Natural killer cell (primary cell): Measurements from ENCODE around the gene SLC39A11. TPM values are rescaled to one million over a fixed set of nuclear protein-coding genes. Genes with fewer than 3 reads are reported as not detected.

Experiments used
- ATAC-seq, 3 donors: fragments of 150-1000 bp in 2 of 3; fragments of 200-7000 bp in 1 of 3; cut with Tn5 transposase; 1 replicate in 1 of 3; 2 replicates in 2 of 3; pipeline ENCODE4 v1.10.0; 2021; ENCODE audit warnings: mild to moderate bottlenecking in 2 of 3, moderate library complexity in 2 of 3
- DNase-seq, 2 donors: peaks; one replicate each; pipeline versions ENCODE4 v3.0.0 to v3.0.0-alpha.2; 2013 to 2021; ENCODE audit warnings: mixed read lengths in 1 of 2
- H3K27ac ChIP-seq: one replicate; pipeline ENCODE4 v1.5.1; 2013; ENCODE audit warnings: mild to moderate bottlenecking, low read length
- H3K27me3 ChIP-seq: one replicate; pipeline ENCODE4 v1.6.1; 2013; ENCODE audit warnings: low read length; ENCODE audit not compliant: control insufficient read depth, insufficient read depth
- H3K36me3 ChIP-seq: one replicate; pipeline ENCODE4 v1.6.1; 2013; ENCODE audit warnings: low read length; ENCODE audit not compliant: control insufficient read depth, insufficient read depth
- H3K4me1 ChIP-seq: one replicate; pipeline ENCODE4 v1.6.1; 2013; ENCODE audit warnings: low read length; ENCODE audit not compliant: control insufficient read depth, insufficient read depth
- H3K4me3 ChIP-seq: one replicate; pipeline ENCODE4 v1.5.1; 2013; ENCODE audit warnings: low read length
- H3K9me3 ChIP-seq: one replicate; pipeline ENCODE4 v1.6.1; 2013; ENCODE audit warnings: low read length; ENCODE audit not compliant: control insufficient read depth, insufficient read depth
- H3K27ac Mint-ChIP-seq, 2 donors: one replicate each; pipeline ENCODE4 v1.8.0; 2022; ENCODE audit warnings: mild to moderate bottlenecking in 2 of 2, mixed read lengths in 2 of 2, moderate library complexity in 1 of 2
- H3K27me3 Mint-ChIP-seq, 2 donors: one replicate each; pipeline ENCODE4 v1.8.0; 2022; ENCODE audit warnings: low read depth in 2 of 2, mixed read lengths in 2 of 2
- H3K36me3 Mint-ChIP-seq: one replicate; pipeline ENCODE4 v1.8.0; 2022; ENCODE audit warnings: mixed read lengths
- H3K4me1 Mint-ChIP-seq, 2 donors: one replicate each; pipeline ENCODE4 v1.8.0; 2022; ENCODE audit warnings: mixed read lengths in 2 of 2
- H3K4me3 Mint-ChIP-seq: one replicate; pipeline ENCODE4 v1.8.0; 2022; ENCODE audit warnings: mild to moderate bottlenecking, moderate library complexity, mixed read lengths
- H3K9me3 Mint-ChIP-seq, 2 donors: one replicate each; pipeline ENCODE4 v1.8.0; 2022; ENCODE audit warnings: mixed read lengths in 2 of 2
- WGBS: methylation state at CpG from one replicate; pipeline ENCODE4 v1.1.7; 2013; ENCODE audit warnings: missing lambda C conversion rate; ENCODE audit not compliant: insufficient coverage; 5-methylcytosine and 5-hydroxymethylcytosine counted together
- intact Hi-C: fragments of 100-400 bp; cut with micrococcal nuclease; formaldehyde crosslinking; loops from one replicate; pipeline ENCODE4 v1.14.2; 2022
- total RNA-seq, 4 donors: library from RNA; stranded (reverse); fragments of 120-200 nt in 1 of 4; gene quantifications; one replicate each; pipeline versions ENCODE4 v1.2.3 to v1.2.4, GENCODE V29; 2013 to 2022
- TF ChIP-seq, protein P1 (sequence below): fragments of 200-600 bp; IDR thresholded peaks from one replicate; pipeline ENCODE4 v1.8.0; 2022; ENCODE audit warnings: antibody characterized with exemption

SLC39A11 gene
- total RNA-seq, 3 donors from 2014 or later (not counting 1 experiment from before 2014, with no cell fraction given): 32.6 to 44.9 (median 39.4) TPM

DNA sequence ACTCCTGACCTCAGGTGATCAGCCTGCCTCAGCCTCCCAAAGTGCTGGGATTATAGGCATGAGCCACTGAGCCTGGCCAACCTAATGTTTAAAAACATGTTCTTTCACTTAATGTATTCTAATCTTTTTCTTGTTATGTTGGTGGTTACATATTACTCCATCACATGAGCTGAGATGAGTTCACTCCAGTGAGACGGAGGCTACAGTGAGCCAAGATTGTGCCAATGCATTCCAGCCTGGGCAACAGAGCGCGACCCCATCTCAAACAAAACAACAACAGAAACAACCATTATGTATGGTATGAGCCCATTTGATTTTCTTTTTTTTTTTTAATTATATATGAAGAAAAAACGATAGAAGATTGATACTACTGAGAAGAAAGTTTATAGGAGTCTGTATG lies 39.6 kb downstream of the SLC39A11 start:
- H3K9me3 ChIP-seq: no peaks in the 10 kb centered on the region
- H3K36me3 ChIP-seq: no peaks in the 10 kb centered on the region
- Mint-ChIP-seq H3K27me3 (no peaks in the 10 kb centered on the region), H3K27ac (no peak overlapping the region), H3K4me1 (peaks cover 0 to 6% of the 10 kb centered on the region in 2 donors), H3K9me3 (no peaks in the 10 kb centered on the region), H3K4me3 (no peak overlapping the region), H3K36me3 (no peaks in the 10 kb centered on the region)
- WGBS: no CpG with 5 or more reads among the region's 4 CpGs
- no peak overlapping the region for H3K4me3 ChIP-seq
- TF ChIP-seq, protein P1, sequence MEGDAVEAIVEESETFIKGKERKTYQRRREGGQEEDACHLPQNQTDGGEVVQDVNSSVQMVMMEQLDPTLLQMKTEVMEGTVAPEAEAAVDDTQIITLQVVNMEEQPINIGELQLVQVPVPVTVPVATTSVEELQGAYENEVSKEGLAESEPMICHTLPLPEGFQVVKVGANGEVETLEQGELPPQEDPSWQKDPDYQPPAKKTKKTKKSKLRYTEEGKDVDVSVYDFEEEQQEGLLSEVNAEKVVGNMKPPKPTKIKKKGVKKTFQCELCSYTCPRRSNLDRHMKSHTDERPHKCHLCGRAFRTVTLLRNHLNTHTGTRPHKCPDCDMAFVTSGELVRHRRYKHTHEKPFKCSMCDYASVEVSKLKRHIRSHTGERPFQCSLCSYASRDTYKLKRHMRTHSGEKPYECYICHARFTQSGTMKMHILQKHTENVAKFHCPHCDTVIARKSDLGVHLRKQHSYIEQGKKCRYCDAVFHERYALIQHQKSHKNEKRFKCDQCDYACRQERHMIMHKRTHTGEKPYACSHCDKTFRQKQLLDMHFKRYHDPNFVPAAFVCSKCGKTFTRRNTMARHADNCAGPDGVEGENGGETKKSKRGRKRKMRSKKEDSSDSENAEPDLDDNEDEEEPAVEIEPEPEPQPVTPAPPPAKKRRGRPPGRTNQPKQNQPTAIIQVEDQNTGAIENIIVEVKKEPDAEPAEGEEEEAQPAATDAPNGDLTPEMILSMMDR: no peak
- H3K27ac ChIP-seq: no peak overlapping the region
- no peaks in the 10 kb centered on the region for H3K4me1 ChIP-seq
- ATAC-seq (no peak), DNase-seq (no peak)
- intact Hi-C loops: no loop called here
- H3K27me3 ChIP-seq: no peaks in the 10 kb centered on the region

DNA sequence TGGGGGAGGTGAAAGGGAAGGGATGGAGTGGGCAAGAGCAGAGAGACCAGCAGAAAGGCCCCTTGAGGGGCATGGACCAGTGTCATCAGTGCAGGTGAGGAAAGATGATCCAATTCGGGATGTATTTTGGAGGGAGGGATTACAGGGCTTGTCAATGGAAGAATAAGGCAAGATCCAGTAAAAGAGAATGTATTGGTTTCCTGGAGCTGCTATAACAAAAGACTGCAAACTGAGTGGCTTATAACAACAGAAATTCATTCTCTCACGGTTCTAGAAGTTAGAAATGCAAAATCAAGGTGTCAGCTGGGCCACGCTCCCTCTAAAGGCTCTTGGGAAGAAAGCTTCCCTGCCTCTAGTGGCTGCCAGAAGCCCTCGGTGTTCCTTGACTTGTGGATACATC lies 41.7 kb downstream of the SLC39A11 start:
- Mint-ChIP-seq H3K4me1 (peaks cover 4 to 9% of the 10 kb centered on the region in 2 donors), H3K4me3 (no peak overlapping the region), H3K36me3 (no peaks in the 10 kb centered on the region), H3K27me3 (no peaks in the 10 kb centered on the region), H3K9me3 (no peaks in the 10 kb centered on the region), H3K27ac (no peak overlapping the region)
- H3K36me3 ChIP-seq: no peaks in the 10 kb centered on the region
- intact Hi-C loops: no loop called here
- TF ChIP-seq, protein P1: no peak
- no peaks in the 10 kb centered on the region for H3K4me1 ChIP-seq
- H3K4me3 ChIP-seq: no peak overlapping the region
- WGBS: 95% methylated on average over 4 of the region's 4 CpGs
- no peak for DNase-seq
- H3K27ac ChIP-seq: no peak overlapping the region
- no peaks in the 10 kb centered on the region for H3K9me3 ChIP-seq
- H3K27me3 ChIP-seq: no peaks in the 10 kb centered on the region
- no peak for ATAC-seq

GRCh38 chr17:73048170-73048569 lies 44.3 kb downstream of the SLC39A11 start:
- H3K9me3 Mint-ChIP-seq: no peaks in the 10 kb centered on the region
- H3K27ac Mint-ChIP-seq: no peak overlapping the region
- intact Hi-C loops: no loop called here
- TF ChIP-seq, protein P1: no peak
- no peaks in the 10 kb centered on the region for H3K36me3 Mint-ChIP-seq
- WGBS: 100% methylated on average over 3 of the region's 4 CpGs
- H3K9me3 ChIP-seq: no peaks in the 10 kb centered on the region
- H3K27me3 ChIP-seq: no peaks in the 10 kb centered on the region
- DNase-seq (no peak), ATAC-seq (no peak)
- no peaks in the 10 kb centered on the region for H3K36me3 ChIP-seq
- H3K4me1 ChIP-seq: no peaks in the 10 kb centered on the region
- H3K4me1 Mint-ChIP-seq: peaks cover 18 to 23% of the 10 kb centered on the region in 2 donors
- H3K27ac ChIP-seq: no peak overlapping the region
- no peaks in the 10 kb centered on the region for H3K27me3 Mint-ChIP-seq
- H3K4me3 ChIP-seq: no peak overlapping the region
- H3K4me3 Mint-ChIP-seq: no peak overlapping the region

- Histone ChIP-seq H3K4me3 (no peak overlapping the region), H3K36me3 (no peaks in the 10 kb centered on the region), H3K27me3 (no peaks in the 10 kb centered on the region), H3K4me1 (no peaks in the 10 kb centered on the region), H3K27ac (no peak overlapping the region), H3K9me3 (peaks cover 4% of the 10 kb centered on the region)
- WGBS: 94% methylated on average over 2 of the region's 4 CpGs
- H3K27me3 Mint-ChIP-seq: no peaks in the 10 kb centered on the region
- TF ChIP-seq, protein P1: no peak
- H3K27ac Mint-ChIP-seq: no peak overlapping the region
- H3K4me3 Mint-ChIP-seq: no peak overlapping the region
- peaks cover 18 to 22% of the 10 kb centered on the region in 2 donors for H3K4me1 Mint-ChIP-seq
- peaks cover 0 to 4% of the 10 kb centered on the region in 2 donors for H3K9me3 Mint-ChIP-seq
- peaks cover 6% of the 10 kb centered on the region for H3K36me3 Mint-ChIP-seq
- DNase-seq (no peak), ATAC-seq (no peak)
- intact Hi-C loops: no loop called here
Observed at GRCh38 chr17:73045724-73046123, 46.8 kb downstream of the SLC39A11 start.
